MM.1S (cell line): ENCODE data around the gene TIGIT.

Experiments
- DNase-seq: peaks from one replicate; pipeline ENCODE4 v3.0.0-alpha.2; 2015
- H2AFZ ChIP-seq: fragments of 300-600 bp; sonication (generic); 2 replicates; pipeline ENCODE4 v1.6.0; 2016; ENCODE audit warnings: antibody characterized with exemption, low read length
- H3F3A ChIP-seq: fragments of 300-600 bp; sonication (generic); 2 replicates; pipeline ENCODE4 v1.6.1; 2016; ENCODE audit warnings: mild to moderate bottlenecking, antibody characterized with exemption, low read length, moderate library complexity, mixed read lengths; ENCODE audit not compliant: insufficient read depth
- H3K27ac ChIP-seq: fragments of 300-600 bp; sonication (generic); 2 replicates; pipeline ENCODE4 v1.5.1; 2016; ENCODE audit warnings: mild to moderate bottlenecking, low read length
- H3K27me3 ChIP-seq: fragments of 300-600 bp; sonication (generic); replicated peaks from 2 replicates; pipeline ENCODE4 v1.6.0; 2016; ENCODE audit warnings: low read length; ENCODE audit not compliant: insufficient read depth
- H3K36me3 ChIP-seq: fragments of 300-600 bp; sonication (generic); replicated peaks from 2 replicates; pipeline ENCODE4 v1.6.1; 2016; ENCODE audit warnings: mild to moderate bottlenecking, low read length, mixed read lengths; ENCODE audit not compliant: insufficient read depth
- H3K4me1 ChIP-seq: fragments of 300-600 bp; sonication (generic); 2 replicates; pipeline ENCODE4 v1.6.1; 2016; ENCODE audit warnings: low read length, mixed read lengths
- H3K4me2 ChIP-seq: fragments of 300-600 bp; sonication (generic); 2 replicates; pipeline ENCODE4 v1.6.0; 2016; ENCODE audit warnings: low read depth, low read length
- H3K4me3 ChIP-seq: fragments of 300-600 bp; sonication (generic); 2 replicates; pipeline ENCODE4 v1.5.1; 2016; ENCODE audit warnings: low read length, mixed read lengths
- H3K79me2 ChIP-seq: fragments of 300-600 bp; sonication (generic); 2 replicates; pipeline ENCODE4 v1.6.1; 2016; ENCODE audit warnings: mixed run types, low read length, mixed read lengths
- H3K9ac ChIP-seq: fragments of 300-600 bp; sonication (generic); 2 replicates; pipeline ENCODE4 v1.6.1; 2016; ENCODE audit warnings: low read length, mixed read lengths
- H3K9me2 ChIP-seq: fragments of 300-600 bp; sonication (generic); replicated peaks from 2 replicates; pipeline ENCODE4 v1.6.1; 2016; ENCODE audit warnings: mild to moderate bottlenecking, low read length, mixed read lengths; ENCODE audit not compliant: insufficient read depth
- H3K9me3 ChIP-seq: fragments of 300-600 bp; sonication (generic); replicated peaks from 2 replicates; pipeline ENCODE4 v1.6.1; 2016; ENCODE audit warnings: mild to moderate bottlenecking, low read length, mixed read lengths; ENCODE audit not compliant: insufficient read depth
- H4K20me1 ChIP-seq: fragments of 300-600 bp; sonication (generic); 2 replicates; pipeline ENCODE4 v1.6.1; 2016; ENCODE audit warnings: mild to moderate bottlenecking, low read length, moderate library complexity, mixed read lengths; ENCODE audit not compliant: insufficient read depth
- EZH2 ChIP-seq: fragments of 300-600 bp; sonication (generic); optimal IDR thresholded peaks from 2 replicates; pipeline ENCODE3; 2017; ENCODE audit warnings: low read depth, mild to moderate bottlenecking, antibody characterized with exemption, low read length, mixed read lengths
- EZH2phosphoT487 ChIP-seq: fragments of 300-600 bp; sonication (generic); IDR thresholded peaks from 2 replicates; pipeline ENCODE4 v1.6.1; 2018; ENCODE audit warnings: antibody characterized with exemption, low read length
- TF ChIP-seq, protein P1 (sequence below): fragments of 300-600 bp; sonication (generic); IDR thresholded peaks from 2 replicates; pipeline ENCODE4 v1.5.1; 2016; ENCODE audit warnings: antibody characterized with exemption, low read length, mixed read lengths

Gene TIGIT

DNA sequence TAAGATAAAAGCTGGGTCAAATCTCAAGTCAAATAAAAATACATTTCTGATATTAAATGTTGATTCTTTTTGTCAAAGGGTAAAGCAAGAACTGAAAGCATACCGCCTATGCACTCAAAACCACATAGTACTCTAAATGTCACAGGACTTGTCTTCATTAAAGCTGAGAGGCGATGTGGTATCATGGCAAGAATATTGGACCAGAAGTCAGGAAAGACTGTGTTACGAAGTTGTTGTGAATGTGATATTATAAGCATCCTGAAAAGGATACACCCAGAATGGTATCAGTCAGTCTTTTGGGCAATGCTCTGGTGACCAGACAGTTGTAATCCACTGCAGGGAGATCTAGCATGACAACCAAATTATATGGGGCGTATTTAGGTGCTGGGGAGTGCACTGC is 33.8 kb downstream of the TIGIT start:
- H3K27me3 ChIP-seq, result no peaks in the 10 kb centered on the region
- no peaks in the 10 kb centered on the region for H4K20me1 ChIP-seq
- no peak overlapping the region for H3K9ac ChIP-seq
- no peaks in the 10 kb centered on the region for H3K9me2 ChIP-seq
- TF ChIP-seq EZH2 (no peak), EZH2phosphoT487 (no peak)
- TF ChIP-seq, protein P1, sequence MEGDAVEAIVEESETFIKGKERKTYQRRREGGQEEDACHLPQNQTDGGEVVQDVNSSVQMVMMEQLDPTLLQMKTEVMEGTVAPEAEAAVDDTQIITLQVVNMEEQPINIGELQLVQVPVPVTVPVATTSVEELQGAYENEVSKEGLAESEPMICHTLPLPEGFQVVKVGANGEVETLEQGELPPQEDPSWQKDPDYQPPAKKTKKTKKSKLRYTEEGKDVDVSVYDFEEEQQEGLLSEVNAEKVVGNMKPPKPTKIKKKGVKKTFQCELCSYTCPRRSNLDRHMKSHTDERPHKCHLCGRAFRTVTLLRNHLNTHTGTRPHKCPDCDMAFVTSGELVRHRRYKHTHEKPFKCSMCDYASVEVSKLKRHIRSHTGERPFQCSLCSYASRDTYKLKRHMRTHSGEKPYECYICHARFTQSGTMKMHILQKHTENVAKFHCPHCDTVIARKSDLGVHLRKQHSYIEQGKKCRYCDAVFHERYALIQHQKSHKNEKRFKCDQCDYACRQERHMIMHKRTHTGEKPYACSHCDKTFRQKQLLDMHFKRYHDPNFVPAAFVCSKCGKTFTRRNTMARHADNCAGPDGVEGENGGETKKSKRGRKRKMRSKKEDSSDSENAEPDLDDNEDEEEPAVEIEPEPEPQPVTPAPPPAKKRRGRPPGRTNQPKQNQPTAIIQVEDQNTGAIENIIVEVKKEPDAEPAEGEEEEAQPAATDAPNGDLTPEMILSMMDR, result no peak
- peak; percentile 16 for DNase-seq
- no peaks in the 10 kb centered on the region for H3K9me3 ChIP-seq
- H3F3A ChIP-seq, result peaks cover 6% of the 10 kb centered on the region
- no peak overlapping the region for H3K4me3 ChIP-seq
- no peaks in the 10 kb centered on the region for H3K79me2 ChIP-seq
- H3K4me1 ChIP-seq, result peaks cover 18% of the 10 kb centered on the region
- no peak overlapping the region for H3K27ac ChIP-seq
- H2AFZ ChIP-seq, result no peak overlapping the region
- no peak overlapping the region for H3K4me2 ChIP-seq
- H3K36me3 ChIP-seq, result no peaks in the 10 kb centered on the region

DNA sequence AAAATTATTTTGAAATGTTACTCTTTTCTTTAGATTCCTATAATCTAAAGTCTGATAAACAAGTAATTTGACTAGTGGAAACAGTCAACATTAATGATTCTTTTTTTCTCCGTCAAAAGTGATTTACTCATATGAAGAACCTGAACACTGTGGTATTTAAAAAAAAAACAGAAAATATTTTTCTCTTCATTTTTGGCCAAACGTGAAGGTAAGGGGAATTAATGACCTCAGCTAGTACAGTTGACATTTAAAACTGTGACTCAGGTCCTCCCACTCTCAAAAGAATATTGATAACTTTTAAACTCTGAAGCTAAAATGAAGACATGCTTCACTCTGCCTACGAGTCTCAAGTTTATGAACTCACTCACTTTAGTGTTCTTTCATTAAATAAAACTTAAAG is 34.5 kb downstream of the TIGIT start:
- Histone ChIP-seq H3K9me2 (no peaks in the 10 kb centered on the region), H3K27me3 (no peaks in the 10 kb centered on the region), H3K27ac (no peak overlapping the region), H3K4me3 (no peak overlapping the region), H3K4me2 (no peak overlapping the region), H3K9ac (no peak overlapping the region), H3K4me1 (peaks cover 24% of the 10 kb centered on the region), H3K79me2 (no peaks in the 10 kb centered on the region), H3K36me3 (no peaks in the 10 kb centered on the region), H4K20me1 (no peaks in the 10 kb centered on the region), H3F3A (peaks cover 6% of the 10 kb centered on the region), H2AFZ (no peak overlapping the region), H3K9me3 (no peaks in the 10 kb centered on the region)
- DNase-seq, result no peak
- TF ChIP-seq EZH2phosphoT487 (no peak), EZH2 (no peak)
- TF ChIP-seq, protein P1, result no peak

DNA sequence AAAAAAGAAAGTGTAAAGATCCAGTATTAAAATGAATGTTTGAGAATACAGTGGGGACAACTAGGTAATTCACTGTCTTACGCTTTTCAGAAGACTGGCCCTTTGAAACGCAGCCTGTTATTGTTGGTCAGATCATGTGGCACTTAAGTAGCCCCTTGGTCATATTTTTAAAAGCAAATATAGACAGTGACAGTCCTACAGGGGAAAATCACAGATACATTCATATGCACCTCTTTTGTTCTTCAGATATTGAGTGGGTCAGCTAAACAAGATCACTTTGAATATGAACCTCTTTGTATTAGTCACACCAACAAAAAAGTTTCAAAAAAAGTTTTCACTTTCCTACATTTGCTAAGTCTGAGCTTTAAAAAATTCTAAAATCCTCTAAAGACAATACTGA is 36.0 kb downstream of the TIGIT start:
- no peak for TF ChIP-seq EZH2
- TF ChIP-seq, protein P1, result no peak
- no peak for TF ChIP-seq EZH2phosphoT487
- H3K9me3 ChIP-seq, result no peaks in the 10 kb centered on the region

More for the DNA sequence above, 36.0 kb downstream of the TIGIT start:
- Histone ChIP-seq H4K20me1 (no peaks in the 10 kb centered on the region), H2AFZ (no peak overlapping the region), H3K27ac (no peak overlapping the region), H3F3A (peaks cover 6% of the 10 kb centered on the region), H3K4me3 (no peak overlapping the region), H3K36me3 (no peaks in the 10 kb centered on the region), H3K9ac (no peak overlapping the region), H3K27me3 (no peaks in the 10 kb centered on the region), H3K79me2 (no peaks in the 10 kb centered on the region), H3K4me2 (no peak overlapping the region), H3K9me2 (no peaks in the 10 kb centered on the region), H3K4me1 (peaks cover 25% of the 10 kb centered on the region)
- DNase-seq, result no peak
